GM13977 (cell line): ENCODE data around the gene RPAP3.

Source experiments
- DNase-seq: peaks from one replicate; pipeline ENCODE4 v3.0.0; 2012; ENCODE audit warnings: low spot score
- in situ Hi-C: fragments of 300-500 bp; cut with MboI; formaldehyde crosslinking; loops from one replicate; pipeline ENCODE4 v1.12.0; 2022; ENCODE audit warnings: low sequenced_read_pairs, low pct_unique_long_range_greater_than_20kb, mixed read lengths, inconsistent platforms; ENCODE audit not compliant: unreplicated experiment
- TF ChIP-seq, protein P1 (sequence below): IDR thresholded peaks from 2 replicates; pipeline ENCODE4 v1.5.1; 2012; ENCODE audit warnings: mild to moderate bottlenecking, control low read depth; ENCODE audit not compliant: insufficient read depth; ENCODE audit errors: extremely low read depth, missing control alignments

The RPAP3 gene

DNA sequence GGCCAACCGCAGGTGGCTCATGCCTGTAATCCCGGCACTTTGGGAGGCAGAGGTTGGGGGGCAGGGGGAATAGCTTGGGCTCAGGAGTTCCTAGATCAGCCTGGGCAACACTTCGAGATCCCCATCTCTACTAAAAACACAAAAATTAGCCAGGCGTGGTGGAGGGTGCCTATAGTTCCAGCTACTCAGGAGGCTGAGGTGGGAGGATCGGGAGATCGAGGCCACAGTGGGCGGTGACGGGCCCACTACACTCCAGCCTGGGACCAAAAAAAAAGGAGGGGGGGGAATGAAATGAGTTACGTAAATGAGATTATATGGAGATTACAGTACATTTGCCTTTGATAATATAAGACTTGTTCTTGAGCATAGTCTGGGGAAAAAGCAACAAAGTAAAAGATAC, 1.1 kb downstream of the RPAP3 start:
- TF ChIP-seq, protein P1, sequence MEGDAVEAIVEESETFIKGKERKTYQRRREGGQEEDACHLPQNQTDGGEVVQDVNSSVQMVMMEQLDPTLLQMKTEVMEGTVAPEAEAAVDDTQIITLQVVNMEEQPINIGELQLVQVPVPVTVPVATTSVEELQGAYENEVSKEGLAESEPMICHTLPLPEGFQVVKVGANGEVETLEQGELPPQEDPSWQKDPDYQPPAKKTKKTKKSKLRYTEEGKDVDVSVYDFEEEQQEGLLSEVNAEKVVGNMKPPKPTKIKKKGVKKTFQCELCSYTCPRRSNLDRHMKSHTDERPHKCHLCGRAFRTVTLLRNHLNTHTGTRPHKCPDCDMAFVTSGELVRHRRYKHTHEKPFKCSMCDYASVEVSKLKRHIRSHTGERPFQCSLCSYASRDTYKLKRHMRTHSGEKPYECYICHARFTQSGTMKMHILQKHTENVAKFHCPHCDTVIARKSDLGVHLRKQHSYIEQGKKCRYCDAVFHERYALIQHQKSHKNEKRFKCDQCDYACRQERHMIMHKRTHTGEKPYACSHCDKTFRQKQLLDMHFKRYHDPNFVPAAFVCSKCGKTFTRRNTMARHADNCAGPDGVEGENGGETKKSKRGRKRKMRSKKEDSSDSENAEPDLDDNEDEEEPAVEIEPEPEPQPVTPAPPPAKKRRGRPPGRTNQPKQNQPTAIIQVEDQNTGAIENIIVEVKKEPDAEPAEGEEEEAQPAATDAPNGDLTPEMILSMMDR = no peak
- DNase-seq = no peak
- in situ Hi-C loops = no loop called here

- in situ Hi-C loops = no loop called here
- DNase-seq = no peak
- TF ChIP-seq, protein P1 = no peak
Observed at GRCh38 chr12:47700263-47700662, 5.6 kb downstream of the RPAP3 start.

GRCh38 chr12:47698631-47699030, 7.2 kb downstream of the RPAP3 start:
- in situ Hi-C loops = no loop called here
- no peak for DNase-seq
- TF ChIP-seq, protein P1 = no peak

DNA sequence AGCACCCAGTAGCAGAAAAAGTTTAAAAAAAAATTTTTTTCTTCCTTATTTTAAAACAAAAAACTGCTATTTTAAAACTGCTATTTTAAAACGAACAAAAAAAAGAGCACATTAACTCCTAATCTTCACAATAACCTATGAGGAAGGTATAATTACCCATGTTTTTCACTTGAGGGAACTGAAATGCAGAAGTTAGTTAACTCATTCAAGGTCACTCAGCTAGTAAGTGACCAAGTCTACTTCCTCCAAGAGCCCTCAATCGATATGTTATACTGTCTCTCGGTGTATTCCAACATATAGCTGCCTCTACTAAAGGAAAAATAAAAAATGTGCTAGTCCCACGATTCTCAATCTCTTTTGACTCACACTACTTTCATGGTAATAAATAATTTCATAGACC, 7.8 kb downstream of the RPAP3 start:
- in situ Hi-C loops = no loop called here
- TF ChIP-seq, protein P1 = no peak
- DNase-seq = no peak

DNA sequence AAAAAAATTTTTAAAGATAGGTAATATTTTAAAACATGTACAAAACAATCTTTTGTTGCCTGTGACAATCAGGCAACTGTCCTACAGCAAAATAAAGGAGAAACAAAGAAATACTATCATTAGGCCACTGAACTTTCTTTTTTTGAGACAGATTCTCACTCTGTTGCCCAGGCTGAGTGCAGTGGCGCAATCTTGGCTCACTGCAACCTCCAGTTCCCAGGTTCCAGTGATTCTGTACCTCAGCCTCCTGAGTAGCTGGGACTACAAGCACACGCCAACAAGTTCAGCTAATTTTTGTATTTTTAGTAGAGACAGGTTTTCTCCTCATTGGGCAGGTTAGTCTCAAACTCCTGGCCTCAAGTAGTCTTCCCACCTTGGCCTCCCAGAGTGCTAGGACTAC, 16.6 kb downstream of the RPAP3 start:
- DNase-seq = no peak
- TF ChIP-seq, protein P1 = no peak
- in situ Hi-C loops = no loop called here

DNA sequence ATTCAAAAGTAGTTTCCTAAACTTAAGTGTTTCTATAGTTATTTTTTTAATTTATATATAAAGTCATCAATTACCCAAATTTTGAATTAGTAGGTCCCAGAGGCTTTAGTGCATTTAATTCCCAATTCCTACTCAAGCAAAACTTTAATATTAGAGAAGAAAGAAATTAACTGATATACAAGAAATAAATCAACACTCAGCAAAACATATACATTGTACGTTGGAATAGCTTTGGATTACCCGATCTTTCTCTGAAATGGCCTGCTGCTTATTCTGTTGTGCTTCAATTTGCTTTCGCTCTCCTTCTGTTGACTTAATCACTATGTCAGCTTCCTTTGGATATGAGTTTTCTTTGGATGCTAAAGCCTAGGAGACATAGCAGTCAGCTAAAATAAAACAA, 18.2 kb downstream of the RPAP3 start:
- DNase-seq = no peak
- in situ Hi-C loops = no loop called here
- TF ChIP-seq, protein P1 = no peak
